SKM-1 treated with dmso at 0.1 percent for 144 hours (cell line): Measurements from ENCODE around the gene COL20A1.
"Not testable (repeated sequence)": the region's sequence is repeated elsewhere in the genome, so short reads cannot be mapped to it uniquely, and the experiment has no call there.

Experiments
- DNase-seq: peaks from one replicate; lab custom pipeline; 2025; ENCODE audit not compliant: unreplicated experiment; lab: John Stamatoyannopoulos, UW

COL20A1 gene

GRCh38 chr20:63331741-63332400 lies 38.9 kb downstream of the COL20A1 start:
- no peak for DNase-seq

GRCh38 chr20:63332488-63333240 lies 39.7 kb downstream of the COL20A1 start:
- no peak for DNase-seq

GRCh38 chr20:63333241-63333836 lies 40.4 kb downstream of the COL20A1 start:
- DNase-seq, result no peak

GRCh38 chr20:63334356-63334755 lies 41.4 kb downstream of the COL20A1 start:
- DNase-seq, result no peak

- DNase-seq, result not testable (repeated sequence)
These were observed 42.1 kb downstream of the COL20A1 start for GRCh38 chr20:63335060-63335459.

GRCh38 chr20:63335711-63336110 lies 42.7 kb downstream of the COL20A1 start:
- no peak for DNase-seq

- no peak for DNase-seq
These were observed 43.3 kb downstream of the COL20A1 start for GRCh38 chr20:63336232-63336752.

GRCh38 chr20:63337786-63338420 lies 44.9 kb downstream of the COL20A1 start:
- DNase-seq, result no peak

- not testable (repeated sequence) for DNase-seq
These were observed 46.4 kb downstream of the COL20A1 start for GRCh38 chr20:63339154-63340094.

- DNase-seq, result not testable (repeated sequence)
These were observed 47.2 kb downstream of the COL20A1 start for GRCh38 chr20:63340158-63340688.

- DNase-seq, result no peak
These were observed 49.8 kb downstream of the COL20A1 start for GRCh38 chr20:63342561-63343459.

- no peak for DNase-seq
These were observed 50.8 kb downstream of the COL20A1 start for GRCh38 chr20:63343460-63344445.

- DNase-seq, result no peak
These were observed 51.8 kb downstream of the COL20A1 start for GRCh38 chr20:63344616-63345327.

- DNase-seq, result no peak
These were observed 52.5 kb downstream of the COL20A1 start for GRCh38 chr20:63345328-63346100.

- DNase-seq, result no peak
These were observed 53.4 kb downstream of the COL20A1 start for GRCh38 chr20:63346131-63347080.
